Endothelial cell of umbilical vein (primary cell): ENCODE measurements around the gene TLR8. TPM values are rescaled to one million over a fixed set of nuclear protein-coding genes. Genes with fewer than 3 reads are reported as not detected.

Source experiments
- BruUV-seq: library from RNA; stranded (reverse); fragments of 400-500 nt; replicated peaks from 2 replicates; lab custom pipeline; 2021; lab: Mats Ljungman, UMichigan
- CTCF ChIA-PET: fragments of 300-600, 350-600 bp; sonication (Branson Sonifier 250); formaldehyde crosslinking; loops from one replicate; lab custom pipeline; 2021; ENCODE audit warnings: antibody characterized with exemption, inconsistent platforms; lab: Charles Lee
- POLR2A ChIA-PET: fragments of 300-600, 350-600 bp; sonication (Branson Sonifier 250); formaldehyde crosslinking; loops from one replicate; lab custom pipeline; 2021; ENCODE audit warnings: antibody characterized with exemption, inconsistent platforms; lab: Charles Lee
- DNase-seq: peaks from one replicate; pipeline ENCODE4 v3.0.0-alpha.2; 2011; ENCODE audit warnings: low read depth, low spot score
- FAIRE-seq: peaks from 2 replicates; lab custom pipeline; 2011; peaks lifted over from hg19 to GRCh38; lab: Jason Lieb, UNC
- H2AFZ ChIP-seq: 2 replicates; pipeline ENCODE4 v1.6.0; 2012; ENCODE audit warnings: low read depth, low read length, control low read depth, inconsistent platforms
- H3K27ac ChIP-seq: 2 replicates; pipeline ENCODE4 v1.5.1; 2011; ENCODE audit warnings: low read depth, mild to moderate bottlenecking, control low read depth, low read length, moderate library complexity; ENCODE audit not compliant: insufficient read depth
- H3K27me3 ChIP-seq, 2 experiments: 2 replicates each; pipeline versions ENCODE4 v1.6.0 to v1.6.1; 2011; ENCODE audit warnings: low read length in 2 of 2, mixed read lengths in 1 of 2; ENCODE audit not compliant: control insufficient read depth in 2 of 2, insufficient read depth in 2 of 2
- H3K36me3 ChIP-seq, 2 experiments: 2 replicates in 1 of 2; 3 replicates in 1 of 2; pipeline ENCODE4 v1.5.1; 2011; ENCODE audit warnings: low read length in 2 of 2, mild to moderate bottlenecking in 1 of 2, moderate library complexity in 1 of 2; ENCODE audit not compliant: control insufficient read depth in 2 of 2, insufficient read depth in 2 of 2; ENCODE audit errors: extremely low read depth in 1 of 2
- H3K4me1 ChIP-seq: 3 replicates; pipeline ENCODE4 v1.5.1; 2011; ENCODE audit warnings: mild to moderate bottlenecking, low read length; ENCODE audit not compliant: control insufficient read depth, insufficient read depth; ENCODE audit errors: extremely low read depth
- H3K4me2 ChIP-seq: 2 replicates; pipeline ENCODE4 v1.6.1; 2011; ENCODE audit warnings: low read length, control low read depth, mixed read lengths; ENCODE audit not compliant: insufficient read depth
- H3K4me3 ChIP-seq, 3 experiments: fragments of 200-600 bp in 1 of 3; sonication (generic), shearing (Covaris generic) in 1 of 3; replicated peaks in 1 of 3; 2 replicates each; pipeline ENCODE4 v1.5.1; 2011 to 2016; ENCODE audit warnings: control low read depth in 3 of 3, low read length in 3 of 3, mild to moderate bottlenecking in 2 of 3, inconsistent platforms in 1 of 3, low read depth in 1 of 3, moderate library complexity in 1 of 3; ENCODE audit not compliant: insufficient read depth in 1 of 3
- H3K79me2 ChIP-seq: 2 replicates; pipeline ENCODE4 v1.6.0; 2012; ENCODE audit warnings: low read length, inconsistent platforms; ENCODE audit not compliant: control insufficient read depth, insufficient read depth
- H3K9ac ChIP-seq: replicated peaks from 2 replicates; pipeline ENCODE3; 2011; ENCODE audit warnings: low read length, control low read depth; ENCODE audit not compliant: insufficient read depth; ENCODE audit errors: extremely low read depth
- H3K9me1 ChIP-seq: replicated peaks from 3 replicates; pipeline ENCODE4 v1.6.0; 2011; ENCODE audit warnings: mild to moderate bottlenecking, low read length; ENCODE audit not compliant: control insufficient read depth, insufficient read depth; ENCODE audit errors: extremely low read depth
- H3K9me3 ChIP-seq: replicated peaks from 2 replicates; pipeline ENCODE4 v1.5.1; 2012; ENCODE audit warnings: low read length, inconsistent platforms; ENCODE audit not compliant: control insufficient read depth, insufficient read depth
- H4K20me1 ChIP-seq: replicated peaks from 2 replicates; pipeline ENCODE3; 2011; ENCODE audit warnings: mild to moderate bottlenecking, low read length; ENCODE audit not compliant: control insufficient read depth, insufficient read depth; ENCODE audit errors: extremely low read depth
- GATA2 ChIP-seq: IDR thresholded peaks from 2 replicates; pipeline ENCODE4 v1.7.0; 2011; ENCODE audit warnings: low read depth, mild to moderate bottlenecking, moderate library complexity, mixed read lengths, low read length; ENCODE audit not compliant: insufficient read length, insufficient read depth
- JUN ChIP-seq: IDR thresholded peaks from 2 replicates; pipeline ENCODE4 v1.6.1; 2011; ENCODE audit warnings: borderline replicate concordance, low read depth; ENCODE audit not compliant: insufficient read length, insufficient read depth
- MAX ChIP-seq: IDR thresholded peaks from 2 replicates; pipeline ENCODE4 v1.6.1; 2011; ENCODE audit not compliant: insufficient read depth, insufficient read length
- MYC ChIP-seq: IDR thresholded peaks from one replicate; pipeline ENCODE4 v1.6.1; 2011; ENCODE audit warnings: mild to moderate bottlenecking, low read depth, low read length
- POLR2AphosphoS5 ChIP-seq: IDR thresholded peaks from 2 replicates; pipeline ENCODE4 v1.6.1; 2012; ENCODE audit warnings: low read depth, mild to moderate bottlenecking, control low read depth, low read length, moderate library complexity; ENCODE audit not compliant: insufficient read depth
- dilution Hi-C: fragments of 300-500 bp; cut with MboI; formaldehyde crosslinking; loops from one replicate; pipeline ENCODE4 v1.15.0; 2019; ENCODE audit warnings: low sequenced_read_pairs; ENCODE audit not compliant: extremely low pct_ligation_motif_present
- intact Hi-C: fragments of 100-400 bp; cut with micrococcal nuclease; formaldehyde crosslinking; loops from one replicate; pipeline ENCODE4 v1.10.0; 2022
- polyA plus RNA-seq, 4 experiments: library from polyadenylated mRNA; depleted of rRNA in 3 of 4; stranded (reverse) in 3 of 4; unstranded in 1 of 4; fragments of >200 nt; gene quantifications; 2 replicates each; pipeline versions ENCODE4 v1.2.1 to v1.2.3, GENCODE V29; 2011 to 2012; ENCODE audit warnings: missing spikeins in 1 of 4
- total RNA-seq: library from RNA; stranded (reverse); gene quantifications from 2 replicates; pipeline ENCODE4 v1.2.3, GENCODE V29; 2021

Gene TLR8
- total and polyA plus RNA-seq, 2 donors (not counting 3 experiments of a cell fraction or from before 2014, with no cell fraction given): not detected

GRCh38 chrX:12949927-12950656, 43.7 kb downstream of the TLR8 start:
- Histone ChIP-seq H3K4me1 (peaks cover 27% of the 10 kb centered on the region), H3K9ac (peak overlapping the region; percentile 54), H3K36me3 (no peaks in the 10 kb centered on the region), H3K9me3 (no peaks in the 10 kb centered on the region), H3K4me2 (peak overlapping the region; percentile 17), H3K4me3 (no peak overlapping the region), H4K20me1 (no peaks in the 10 kb centered on the region), H3K27me3 (no peaks in the 10 kb centered on the region), H2AFZ (peak overlapping the region; percentile 31), H3K9me1 (no peaks in the 10 kb centered on the region), H3K27ac (peak overlapping the region; percentile 82), H3K79me2 (no peaks in the 10 kb centered on the region)
- DNase-seq: peak; percentile 85
- intact Hi-C loops: loop anchor here (1.0 to 10.0 kb wide), 5 partner anchors 20 to 1925 kb away; partner anchors contain the start of genes FANCB, MOSPD2 and TCEANC
- peak; percentile 95 for FAIRE-seq
- dilution Hi-C loops: no loop called here
- BruUV-seq: TSS peak; percentile 80
- ChIA-PET POLR2A (interaction anchor here (1.6 to 2.6 kb wide), 2 partner anchors 26 to 28 kb away, joined by 5 to 9 read pairs; partner anchors contain the start of gene TMSB4X), CTCF (interaction anchor here (1.1 to 3.0 kb wide), 3 partner anchors 21 to 538 kb away, joined by 3 to 10 read pairs (median 6); no protein-coding TSS in a partner anchor)
- TF ChIP-seq JUN (peak; percentile 22), MAX (peak; percentile 96), MYC (peak; percentile 20), POLR2AphosphoS5 (no peak), GATA2 (peak; percentile 52)
